Testis (tissue), 2 donors: ENCODE measurements around the gene TMEM178B.

ENCODE experiments used
- CTCF ChIP-seq, 3 experiments: fragments of 450-650 bp in 2 of 3; fragments of 200-600 bp in 1 of 3; sonication (generic) in 1 of 3; IDR thresholded peaks; one replicate each; pipeline ENCODE4 v1.5.1; 2016 to 2019; ENCODE audit warnings: antibody characterized with exemption in 3 of 3, mild to moderate bottlenecking in 2 of 3, moderate library complexity in 1 of 3
- POLR2A ChIP-seq: fragments of 450-650 bp; IDR thresholded peaks from one replicate; pipeline ENCODE4 v1.6.1; 2017; ENCODE audit warnings: antibody characterized with exemption, mild to moderate bottlenecking, moderate library complexity

- TF ChIP-seq CTCF (IDR thresholded peaks at IDR 0.05), result no peak
- no peak for TF ChIP-seq POLR2A
These were observed 80.4 kb downstream of the TMEM178B start for GRCh38 chr7:141154131-141154732.
